Activated CD8-positive, alpha-beta memory T cell treated with anti-CD3 and anti-CD28 coated beads for 36 hours (primary cell): ENCODE measurements around the gene ATP10A. TPM values are rescaled to one million over a fixed set of nuclear protein-coding genes. Genes with fewer than 3 reads are reported as not detected.

ENCODE experiments used
- CTCF ChIA-PET: fragments of 350-600 bp; sonication (Branson Sonifier 250); formaldehyde crosslinking; loops from one replicate; lab custom pipeline; 2021; ENCODE audit warnings: antibody characterized with exemption; lab: Charles Lee
- POLR2A ChIA-PET: fragments of 350-600 bp; sonication (Branson Sonifier 250); formaldehyde crosslinking; loops from one replicate; lab custom pipeline; 2021; ENCODE audit warnings: antibody characterized with exemption; lab: Charles Lee
- total RNA-seq, 2 experiments: library from RNA; stranded (reverse); gene quantifications; one replicate each; pipeline ENCODE4 v1.2.3, GENCODE V29; 2021

The ATP10A gene
- total RNA-seq, 2 experiments from 2014 or later: 31.8 to 32.9 TPM

DNA sequence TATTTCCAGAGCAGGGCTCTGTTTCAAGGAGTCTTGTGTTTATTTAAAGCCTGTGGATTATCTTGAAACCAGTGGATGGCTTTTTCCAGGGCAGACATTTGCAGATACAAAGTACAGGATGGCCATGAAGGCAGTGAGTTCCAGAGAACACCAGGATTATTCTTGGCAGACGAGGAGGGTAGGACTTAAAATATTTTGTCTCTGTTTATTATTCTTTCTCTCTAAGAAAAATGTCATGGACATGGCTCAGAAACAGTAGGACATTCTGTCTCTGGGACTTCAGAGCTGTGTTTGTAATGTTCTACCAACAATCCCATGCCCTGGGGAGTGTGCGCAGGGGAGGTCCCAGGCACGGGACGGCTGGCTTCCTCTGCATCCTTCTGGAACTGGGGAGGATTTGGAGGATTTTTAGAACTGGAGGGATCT is 125.9 kb downstream of the ATP10A start:
- ChIA-PET POLR2A (no interaction called here), CTCF (interaction anchor here (1.7 to 1.9 kb wide), 2 partner anchors 27 to 197 kb away, joined by 3 to 5 read pairs; no protein-coding TSS in a partner anchor)

- CTCF ChIA-PET: interaction anchor here (1.7 to 1.9 kb wide), 2 partner anchors 26 to 197 kb away, joined by 3 to 5 read pairs; no protein-coding TSS in a partner anchor
- POLR2A ChIA-PET: no interaction called here
Measured at GRCh38 chr15:25736461-25736860, 126.7 kb downstream of the ATP10A start.

DNA sequence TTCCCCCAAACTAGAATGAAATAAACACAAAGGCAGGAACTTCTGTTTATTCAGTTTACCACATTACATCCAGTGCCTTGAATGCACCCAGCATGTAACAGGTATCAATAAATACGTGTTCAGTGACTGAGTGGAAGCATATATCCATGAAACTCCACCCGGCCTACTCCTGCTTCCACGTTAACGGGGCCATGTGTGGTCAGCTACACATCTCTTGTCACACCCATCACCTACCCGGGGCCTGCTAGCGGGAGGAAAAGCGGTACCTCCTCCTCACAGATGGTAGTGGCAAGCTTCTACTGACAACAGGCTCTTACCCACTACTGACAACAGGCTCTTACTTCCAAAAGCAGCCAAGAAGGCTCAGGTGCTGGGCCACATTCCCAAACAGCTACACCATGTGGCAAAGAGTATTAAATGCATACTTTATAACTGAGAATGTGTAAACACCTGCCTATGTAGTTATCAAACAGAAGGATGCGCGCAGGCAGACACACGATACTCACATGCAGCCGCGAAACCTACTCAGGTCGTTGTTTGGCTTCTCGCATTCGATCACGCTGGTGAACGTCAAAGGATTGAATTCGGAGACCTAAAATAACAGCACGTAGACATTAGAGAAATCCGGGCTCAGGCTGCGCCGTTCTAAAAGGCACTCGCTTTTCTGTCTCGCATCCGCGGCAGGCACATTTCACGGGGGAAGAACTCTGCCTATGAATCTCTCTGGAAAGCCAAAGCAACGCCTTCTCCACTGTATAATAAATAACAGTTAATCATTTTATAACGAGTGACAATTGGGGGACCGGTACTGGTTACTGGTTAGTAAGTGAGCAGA is 127.4 kb downstream of the ATP10A start:
- CTCF ChIA-PET: interaction anchor here (1.9 kb wide), 1 partner anchor 198 kb away, joined by 5 read pairs; no protein-coding TSS in a partner anchor
- POLR2A ChIA-PET: no interaction called here

DNA sequence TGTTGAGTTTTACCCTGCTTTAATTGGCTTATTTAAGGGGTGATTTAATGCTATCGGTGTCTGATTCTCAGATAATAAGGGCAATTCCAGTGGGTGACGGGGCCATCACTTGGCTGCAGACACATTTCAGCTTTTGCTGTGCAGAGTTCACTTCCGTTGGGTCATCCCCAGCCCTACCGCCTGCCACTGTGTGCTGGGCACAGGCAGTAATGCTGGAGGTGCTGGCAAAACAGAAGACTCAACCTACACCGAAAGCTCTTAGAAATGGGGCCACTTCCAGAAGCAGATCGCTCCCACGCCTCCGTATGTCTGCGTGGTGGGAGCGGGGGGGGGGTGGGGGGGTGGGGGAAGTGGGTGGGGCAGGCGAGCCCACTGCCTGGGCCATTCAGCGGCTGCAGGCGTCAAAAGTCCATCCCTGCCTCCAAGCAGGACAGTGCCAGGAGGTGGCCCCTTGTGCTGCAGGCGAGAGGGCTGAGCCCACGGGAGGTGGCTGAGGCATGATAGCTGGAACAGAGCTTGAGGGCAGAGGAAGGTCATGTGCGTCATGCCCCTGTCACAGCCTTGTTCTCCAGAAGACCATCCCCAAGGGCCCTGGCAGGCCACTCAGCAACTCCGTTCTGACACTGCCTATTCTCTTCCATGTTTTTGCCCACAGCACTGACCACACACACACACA is 128.3 kb downstream of the ATP10A start:
- ChIA-PET POLR2A (no interaction called here), CTCF (no interaction called here)

DNA sequence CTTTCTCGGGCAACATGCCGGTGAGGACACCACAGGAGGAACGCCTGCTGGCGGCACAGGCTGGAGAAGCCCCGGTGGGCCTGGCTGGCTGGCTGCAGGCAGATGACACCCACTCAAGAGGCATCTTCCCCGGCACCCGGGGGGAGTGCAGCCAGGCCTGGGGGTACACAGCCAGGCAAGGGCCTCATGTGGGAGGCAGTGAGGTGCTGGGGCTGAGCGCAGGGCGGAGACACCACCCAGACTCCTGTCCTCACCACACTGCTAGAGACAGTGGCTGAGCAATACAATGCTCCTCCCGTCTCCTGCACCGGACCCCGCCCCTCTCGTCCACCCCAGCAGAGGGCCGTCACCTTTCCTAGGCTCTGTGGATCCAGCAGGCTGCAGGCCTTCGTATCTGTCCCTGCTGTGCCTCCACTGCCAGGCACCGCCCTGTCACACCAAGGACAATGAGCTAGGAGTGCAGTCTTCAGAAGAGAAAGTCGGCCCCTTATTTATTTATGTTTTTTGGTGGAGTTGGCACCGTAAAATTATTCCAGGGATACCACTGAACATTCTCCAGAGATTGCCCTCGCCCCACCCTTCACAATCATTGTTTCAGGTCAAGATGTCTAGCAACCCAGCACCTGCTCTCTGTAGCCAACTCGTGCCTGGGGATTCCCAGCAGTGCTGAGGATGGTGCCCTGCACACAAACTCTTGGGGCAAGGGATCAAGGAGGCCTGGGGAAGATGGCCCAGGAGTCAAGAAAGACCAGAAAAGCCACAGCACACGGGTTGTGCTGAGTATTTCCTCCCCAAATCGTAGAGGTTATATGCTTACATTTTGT is 129.1 kb downstream of the ATP10A start:
- ChIA-PET POLR2A (no interaction called here), CTCF (no interaction called here)

GRCh38 chr15:25733036-25733855 is 129.9 kb downstream of the ATP10A start:
- CTCF ChIA-PET: no interaction called here
- POLR2A ChIA-PET: no interaction called here

DNA sequence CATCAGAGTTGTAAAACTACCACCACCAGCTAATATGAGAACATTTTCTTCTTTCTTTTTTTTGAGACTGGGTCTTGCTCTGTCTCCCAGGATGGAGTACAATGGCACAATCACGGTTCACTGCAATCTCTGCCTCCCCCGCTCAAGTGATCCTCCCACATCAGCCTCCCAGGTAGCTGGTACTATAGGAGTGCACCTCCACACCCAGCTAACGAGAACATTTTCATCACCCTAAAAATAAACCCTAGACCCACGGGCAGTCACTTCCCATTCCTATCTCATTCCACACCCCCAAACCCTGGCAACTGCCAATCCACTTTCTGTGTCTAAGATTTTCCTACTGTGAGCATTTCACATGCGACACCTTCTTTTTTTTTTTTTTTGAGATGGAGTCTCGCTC is 130.9 kb downstream of the ATP10A start:
- CTCF ChIA-PET: no interaction called here
- POLR2A ChIA-PET: no interaction called here

DNA sequence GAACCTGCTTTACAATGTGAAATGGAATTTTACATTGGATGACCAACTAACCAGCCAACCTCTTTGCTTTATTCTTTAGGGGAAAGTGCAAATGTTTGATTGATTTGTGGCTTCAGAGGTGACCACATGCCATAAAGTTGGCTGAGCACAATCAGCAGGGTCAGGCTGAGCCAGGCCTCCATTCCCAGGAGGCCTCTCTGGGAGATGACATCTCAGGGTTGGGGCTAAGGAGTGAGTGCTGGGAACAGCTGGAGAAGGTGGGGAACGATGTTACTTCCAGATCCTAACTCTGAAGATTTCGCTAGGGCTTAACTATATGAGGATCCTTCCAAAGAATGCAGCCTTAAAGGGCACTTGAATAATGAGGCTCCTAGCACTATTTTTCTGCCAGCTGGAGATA is 131.7 kb downstream of the ATP10A start:
- POLR2A ChIA-PET: no interaction called here
- CTCF ChIA-PET: no interaction called here

GRCh38 chr15:25730918-25731317 is 132.2 kb downstream of the ATP10A start:
- ChIA-PET POLR2A (no interaction called here), CTCF (no interaction called here)

GRCh38 chr15:25728816-25729215 is 134.3 kb downstream of the ATP10A start:
- POLR2A ChIA-PET: no interaction called here

GRCh38 chr15:25727867-25728600 is 135.1 kb downstream of the ATP10A start:
- ChIA-PET CTCF (no interaction called here), POLR2A (no interaction called here)

More at GRCh38 chr15:25728816-25729215, 134.3 kb downstream of the ATP10A start:
- CTCF ChIA-PET: no interaction called here

DNA sequence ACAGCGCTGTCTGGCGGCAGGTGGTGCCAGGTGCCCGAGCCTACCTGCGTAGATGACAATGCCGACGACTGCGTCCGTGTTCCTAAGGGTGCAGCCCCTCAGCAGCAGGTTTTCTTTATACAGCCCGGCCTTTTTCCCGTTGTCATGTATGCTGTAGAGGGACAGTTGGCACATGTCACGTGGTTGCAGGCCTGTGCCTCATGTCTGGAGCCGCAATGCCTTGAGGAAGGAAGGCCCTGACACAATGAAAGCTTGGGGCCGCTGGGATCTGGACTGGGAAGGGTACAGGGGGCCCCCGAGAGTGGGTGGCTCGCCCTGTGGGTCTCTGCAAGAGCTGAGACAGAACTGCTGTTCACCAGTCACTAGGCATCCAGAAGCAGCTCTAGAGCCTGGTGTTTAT is 136.0 kb downstream of the ATP10A start:
- CTCF ChIA-PET: no interaction called here
- POLR2A ChIA-PET: no interaction called here

- ChIA-PET CTCF (no interaction called here), POLR2A (no interaction called here)
Measured at GRCh38 chr15:25725758-25726157, 137.4 kb downstream of the ATP10A start.

GRCh38 chr15:25724899-25725298 is 138.2 kb downstream of the ATP10A start:
- POLR2A ChIA-PET: no interaction called here

GRCh38 chr15:25721605-25721955 is 141.5 kb downstream of the ATP10A start:
- CTCF ChIA-PET: no interaction called here
- POLR2A ChIA-PET: no interaction called here

More at GRCh38 chr15:25724899-25725298, 138.2 kb downstream of the ATP10A start:
- CTCF ChIA-PET: no interaction called here

GRCh38 chr15:25719101-25719985 is 143.8 kb downstream of the ATP10A start:
- CTCF ChIA-PET: no interaction called here
- POLR2A ChIA-PET: no interaction called here

GRCh38 chr15:25718597-25718996 is 144.5 kb downstream of the ATP10A start:
- ChIA-PET POLR2A (no interaction called here), CTCF (no interaction called here)

GRCh38 chr15:25718169-25718536 is 145.0 kb downstream of the ATP10A start:
- CTCF ChIA-PET: no interaction called here
- POLR2A ChIA-PET: no interaction called here
